ENCODE measurements around the gene CLPTM1L.

GRCh38 chr5:1335540-1336095 lies 9.3 kb downstream of the CLPTM1L start:
- TF ChIP-seq CTCF (IDR thresholded peaks at IDR 0.05): no peak
- no peak for TF ChIP-seq EP300 (IDR thresholded peaks at IDR 0.05)
- no peak for TF ChIP-seq POLR2A (IDR thresholded peaks at IDR 0.05)

Data from sigmoid colon (tissue), 4 donors.